HepG2 (cell line): ENCODE data around the gene ADARB2. TPM values are rescaled to one million over a fixed set of nuclear protein-coding genes. Genes with fewer than 3 reads are reported as not detected.

Experiments used
- ATAC-seq: fragments of 200-7000 bp; cut with Tn5 transposase; 3 replicates; pipeline ENCODE4 v1.9.1; 2020; ENCODE audit warnings: mild to moderate bottlenecking, moderate library complexity
- BruUV-seq: library from RNA; stranded (reverse); fragments of 400-500 nt; replicated peaks from 2 replicates; lab custom pipeline; 2021; lab: Mats Ljungman, UMichigan
- CTCF ChIA-PET: fragments of 300-600 bp; formaldehyde crosslinking; extraction: SDS; loops from one replicate; lab custom pipeline; 2021; ENCODE audit warnings: low total read pairs, inconsistent platforms, low intra/inter-chr PET ratio; lab: Yijun Ruan, JAX
- POLR2A ChIA-PET: fragments of 350-600 bp; sonication (Branson Sonifier 250); formaldehyde crosslinking; loops from one replicate; lab custom pipeline; 2020; ENCODE audit warnings: antibody characterized with exemption, inconsistent platforms; lab: Yijun Ruan, JAX
- DNase-seq: peaks from one replicate; pipeline ENCODE4 v3.0.0-alpha.2; 2015; ENCODE audit warnings: low spot score
- FAIRE-seq: peaks from 3 replicates; lab custom pipeline; 2011; peaks lifted over from hg19 to GRCh38; lab: Jason Lieb, UNC
- H2AFZ ChIP-seq: one replicate; pipeline ENCODE4 v1.6.1; 2011; ENCODE audit warnings: low read length, inconsistent platforms
- H3K27ac ChIP-seq: fragments of 300-600 bp; 3 replicates; pipeline ENCODE4 v1.8.0; 2011; ENCODE audit warnings: mixed run types, mild to moderate bottlenecking, mixed read lengths, low read length, inconsistent platforms; ENCODE audit not compliant: insufficient read depth; ENCODE audit errors: extremely low read length
- H3K27me3 ChIP-seq, 2 experiments: fragments of 200-600 bp in 1 of 2; 2 replicates in 1 of 2; 3 replicates in 1 of 2; pipeline versions ENCODE4 v1.6.0 to v1.8.0; 2011; ENCODE audit warnings: low read length in 2 of 2, mild to moderate bottlenecking in 2 of 2, moderate library complexity in 2 of 2, inconsistent platforms in 1 of 2; ENCODE audit not compliant: insufficient read depth in 2 of 2, control insufficient read depth in 1 of 2
- H3K36me3 ChIP-seq, 2 experiments: fragments of 200-600 bp in 1 of 2; replicated peaks in 1 of 2; 2 replicates in 1 of 2; 3 replicates in 1 of 2; pipeline versions ENCODE4 v1.5.1 to v1.8.0; 2011; ENCODE audit warnings: low read length in 2 of 2, inconsistent platforms in 1 of 2; ENCODE audit not compliant: insufficient read depth in 2 of 2, control insufficient read depth in 1 of 2
- H3K4me1 ChIP-seq: 2 replicates; pipeline ENCODE4 v1.5.1; 2012; ENCODE audit warnings: low read length, inconsistent platforms; ENCODE audit not compliant: insufficient read depth
- H3K4me2 ChIP-seq: 2 replicates; pipeline ENCODE4 v1.6.0; 2011; ENCODE audit warnings: low read depth, low read length, inconsistent platforms
- H3K4me3 ChIP-seq, 3 experiments: fragments of 200-600 bp in 1 of 3; sonication (generic), shearing (Covaris generic) in 1 of 3; replicated peaks in 1 of 3; 2 replicates each; pipeline ENCODE4 v1.5.1; 2011 to 2016; ENCODE audit warnings: low read length in 3 of 3, inconsistent platforms in 2 of 3, low read depth in 2 of 3, mild to moderate bottlenecking in 2 of 3, control low read depth in 1 of 3, mixed read lengths in 1 of 3; ENCODE audit not compliant: insufficient read depth in 1 of 3
- H3K79me2 ChIP-seq: one replicate; pipeline ENCODE4 v1.6.1; 2011; ENCODE audit warnings: low read length, inconsistent platforms; ENCODE audit not compliant: insufficient read depth
- H3K9ac ChIP-seq: 2 replicates; pipeline ENCODE4 v1.6.0; 2011; ENCODE audit warnings: mild to moderate bottlenecking, low read depth, low read length, inconsistent platforms; ENCODE audit not compliant: insufficient read depth
- H3K9me3 ChIP-seq: 2 replicates; pipeline ENCODE4 v1.5.1; 2012; ENCODE audit warnings: mild to moderate bottlenecking, low read length
- H4K20me1 ChIP-seq: 2 replicates; pipeline ENCODE4 v1.6.0; 2011; ENCODE audit warnings: inconsistent platforms, mild to moderate bottlenecking, low read length, moderate library complexity; ENCODE audit not compliant: insufficient read depth
- BHLHE40 ChIP-seq: IDR thresholded peaks from 2 replicates; pipeline ENCODE4 v1.6.1; 2011; ENCODE audit warnings: low read length, improper control_type of control experiment
- E2F5 ChIP-seq: sonication (generic); formaldehyde crosslinking; conservative IDR thresholded peaks from 2 replicates; pipeline ENCODE4 v1.4.0; 2020; ENCODE audit warnings: missing genetic modification reagents
- FOXC1 ChIP-seq: sonication (generic); formaldehyde crosslinking; IDR thresholded peaks from 2 replicates; pipeline ENCODE4 v1.8.0; 2022; ENCODE audit warnings: mild to moderate bottlenecking, missing genetic modification reagents, borderline replicate concordance
- PPARG ChIP-seq: conservative IDR thresholded peaks from 2 replicates; pipeline ENCODE4 v1.6.1; 2016; ENCODE audit warnings: missing biosample characterization, missing genetic modification reagents
- RXRA ChIP-seq: sonication (generic); formaldehyde crosslinking; IDR thresholded peaks from 2 replicates; pipeline ENCODE4 v1.5.1; 2020; ENCODE audit warnings: missing genetic modification reagents
- TRIM22 ChIP-seq: fragments of 450-650 bp; IDR thresholded peaks from 2 replicates; pipeline ENCODE4 v1.6.1; 2017
- U2AF2 ChIP-seq: fragments of 200-400 bp; formaldehyde crosslinking; IDR thresholded peaks from 2 replicates; pipeline ENCODE4 v1.6.1; 2017; ENCODE audit warnings: low read depth, mild to moderate bottlenecking, low read length
- ZFYVE20 ChIP-seq: sonication (generic); formaldehyde crosslinking; IDR thresholded peaks from 2 replicates; pipeline ENCODE4 v1.8.0; 2023; ENCODE audit warnings: low read depth, mild to moderate bottlenecking, moderate library complexity, missing genetic modification reagents, borderline replicate concordance
- ZNF431 ChIP-seq: sonication (generic); formaldehyde crosslinking; IDR thresholded peaks from 2 replicates; pipeline ENCODE4 v1.9.0; 2022; ENCODE audit warnings: missing genetic modification reagents, low read depth, mild to moderate bottlenecking, borderline replicate concordance
- ZNF800 ChIP-seq: sonication (generic); formaldehyde crosslinking; IDR thresholded peaks from 2 replicates; pipeline ENCODE4 v1.4.0; 2020; ENCODE audit warnings: missing genetic modification reagents
- WGBS: methylation state at CpG from one replicate; pipeline ENCODE4 v1.1.6; 2017; ENCODE audit warnings: low lambda C conversion rate; 5-methylcytosine and 5-hydroxymethylcytosine counted together
- in situ Hi-C: cut with HindIII; loops from 2 replicates; pipeline ENCODE4 v1.10.0; 2017; ENCODE audit warnings: low pct_unique_long_range_greater_than_20kb; ENCODE audit not compliant: extremely low pct_ligation_motif_present
- intact Hi-C: fragments of 100-400 bp; cut with micrococcal nuclease; formaldehyde crosslinking; loops from one replicate; pipeline ENCODE4 v1.10.0; 2022; ENCODE audit not compliant: unreplicated experiment
- polyA plus RNA-seq, 8 experiments: library from polyadenylated mRNA; depleted of rRNA in 3 of 8; stranded (reverse) in 7 of 8; unstranded in 1 of 8; fragments of >200 nt; fragmentation: Illumina TruSeq in 4 of 8; extraction: Trizol in 4 of 8; gene quantifications; 2 replicates each; pipeline versions ENCODE4 v1.2.1 to v1.2.3, GENCODE V29; 2011 to 2016; ENCODE audit warnings: low read depth in 4 of 8, missing spikeins in 1 of 8, mixed read lengths in 1 of 8; ENCODE audit not compliant: insufficient read depth in 1 of 8
- total RNA-seq, 5 experiments: library from RNA; depleted of rRNA; stranded (reverse); fragments of >200 nt; fragmentation: Illumina TruSeq; extraction: Trizol; gene quantifications; 2 replicates each; pipeline ENCODE4 v1.2.3, GENCODE V29; 2016; ENCODE audit warnings: low read depth in 1 of 5
- TF ChIP-seq, protein P1 (sequence below): sonication (generic); formaldehyde crosslinking; IDR thresholded peaks from 2 replicates; pipeline ENCODE4 v1.9.0; 2021; ENCODE audit warnings: missing genetic modification reagents, borderline replicate concordance
- TF ChIP-seq, protein P2 (sequence below): sonication (generic); formaldehyde crosslinking; IDR thresholded peaks from 2 replicates; pipeline ENCODE4 v1.8.0; 2022; ENCODE audit warnings: missing genetic modification reagents, mild to moderate bottlenecking, inconsistent platforms, borderline replicate concordance

Gene ADARB2
- total and polyA plus RNA-seq, 2 of the 13 experiments (the other 11 are each of a cell fraction or from before 2014, with no cell fraction given): not detected

DNA sequence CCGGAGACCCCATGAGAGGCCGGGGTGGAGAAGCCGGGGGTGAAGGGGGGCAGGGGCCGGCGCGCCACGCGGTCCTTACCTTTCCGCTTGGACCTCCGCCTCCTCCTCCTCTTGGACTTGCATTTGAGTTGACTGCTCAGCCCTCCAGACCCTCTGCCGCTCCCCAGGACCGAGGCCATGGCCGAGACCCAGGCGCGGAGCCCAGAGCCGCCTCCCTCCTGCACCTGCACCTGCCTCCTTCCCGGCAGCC is 428 bp downstream of the ADARB2 start:
- in situ Hi-C loops: no loop called here
- Histone ChIP-seq H4K20me1 (no peaks in the 10 kb centered on the region), H3K27me3 (peaks cover 7 to 76% of the 10 kb centered on the region in 2 experiments), H3K4me1 (no peaks in the 10 kb centered on the region), H3K4me3 (no peak overlapping the region), H3K36me3 (no peaks in the 10 kb centered on the region), H3K79me2 (no peaks in the 10 kb centered on the region), H3K27ac (no peak overlapping the region), H3K4me2 (no peak overlapping the region), H3K9me3 (no peaks in the 10 kb centered on the region), H3K9ac (no peak overlapping the region), H2AFZ (no peak overlapping the region)
- ATAC-seq: no peak; the same call in 2 of the 3 replicates
- ChIA-PET CTCF (no interaction called here), POLR2A (no interaction called here)
- intact Hi-C loops: no loop called here
- no TSS peak for BruUV-seq
- TF ChIP-seq ZNF431 (no peak), RXRA (CRISPR knock-in tag) (no peak), PPARG (CRISPR knock-in tag) (no peak), U2AF2 (no peak), ZFYVE20 (CRISPR knock-in tag) (no peak), BHLHE40 (no peak), FOXC1 (no peak), ZNF800 (CRISPR knock-in tag) (no peak), E2F5 (no peak), TRIM22 (no peak)
- TF ChIP-seq, protein P1, sequence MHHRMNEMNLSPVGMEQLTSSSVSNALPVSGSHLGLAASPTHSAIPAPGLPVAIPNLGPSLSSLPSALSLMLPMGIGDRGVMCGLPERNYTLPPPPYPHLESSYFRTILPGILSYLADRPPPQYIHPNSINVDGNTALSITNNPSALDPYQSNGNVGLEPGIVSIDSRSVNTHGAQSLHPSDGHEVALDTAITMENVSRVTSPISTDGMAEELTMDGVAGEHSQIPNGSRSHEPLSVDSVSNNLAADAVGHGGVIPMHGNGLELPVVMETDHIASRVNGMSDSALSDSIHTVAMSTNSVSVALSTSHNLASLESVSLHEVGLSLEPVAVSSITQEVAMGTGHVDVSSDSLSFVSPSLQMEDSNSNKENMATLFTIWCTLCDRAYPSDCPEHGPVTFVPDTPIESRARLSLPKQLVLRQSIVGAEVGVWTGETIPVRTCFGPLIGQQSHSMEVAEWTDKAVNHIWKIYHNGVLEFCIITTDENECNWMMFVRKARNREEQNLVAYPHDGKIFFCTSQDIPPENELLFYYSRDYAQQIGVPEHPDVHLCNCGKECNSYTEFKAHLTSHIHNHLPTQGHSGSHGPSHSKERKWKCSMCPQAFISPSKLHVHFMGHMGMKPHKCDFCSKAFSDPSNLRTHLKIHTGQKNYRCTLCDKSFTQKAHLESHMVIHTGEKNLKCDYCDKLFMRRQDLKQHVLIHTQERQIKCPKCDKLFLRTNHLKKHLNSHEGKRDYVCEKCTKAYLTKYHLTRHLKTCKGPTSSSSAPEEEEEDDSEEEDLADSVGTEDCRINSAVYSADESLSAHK (CRISPR knock-in tag): no peak
- TF ChIP-seq, protein P2, sequence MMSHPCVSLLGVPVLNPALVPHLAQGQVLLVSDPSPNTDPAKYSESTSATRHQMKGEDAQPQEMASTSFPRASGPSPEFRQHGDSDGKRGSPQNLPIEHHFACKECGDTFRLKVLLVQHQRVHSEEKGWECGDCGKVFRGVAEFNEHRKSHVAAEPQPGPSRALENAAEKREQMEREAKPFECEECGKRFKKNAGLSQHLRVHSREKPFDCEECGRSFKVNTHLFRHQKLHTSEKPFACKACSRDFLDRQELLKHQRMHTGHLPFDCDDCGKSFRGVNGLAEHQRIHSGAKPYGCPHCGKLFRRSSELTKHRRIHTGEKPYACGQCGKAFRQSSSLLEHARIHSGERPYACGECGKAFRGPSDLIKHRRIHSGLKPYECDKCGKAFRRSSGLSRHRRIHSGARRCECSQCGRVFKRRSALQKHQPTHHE: no peak
- 4% methylated on average over 7 of the region's 17 CpGs for WGBS
- DNase-seq: no peak
- no peak for FAIRE-seq
